GM13977 (cell line): ENCODE data around the gene KLHL1.

ENCODE experiments used
- DNase-seq: peaks from one replicate; pipeline ENCODE4 v3.0.0; 2012; ENCODE audit warnings: low spot score
- CTCF ChIP-seq: IDR thresholded peaks from 2 replicates; pipeline ENCODE4 v1.5.1; 2012; ENCODE audit warnings: mild to moderate bottlenecking, control low read depth; ENCODE audit not compliant: insufficient read depth; ENCODE audit errors: extremely low read depth, missing control alignments
- in situ Hi-C: fragments of 300-500 bp; cut with MboI; formaldehyde crosslinking; loops from one replicate; pipeline ENCODE4 v1.12.0; 2022; ENCODE audit warnings: low sequenced_read_pairs, low pct_unique_long_range_greater_than_20kb, mixed read lengths, inconsistent platforms; ENCODE audit not compliant: unreplicated experiment

Gene KLHL1

GRCh38 chr13:69706807-69707206, 401.4 kb downstream of the KLHL1 start:
- no peak for DNase-seq
- no peak for TF ChIP-seq CTCF
- in situ Hi-C loops: no loop called here

- no peak for TF ChIP-seq CTCF
- DNase-seq: no peak
- in situ Hi-C loops: no loop called here
Measured at GRCh38 chr13:69704311-69704710, 403.9 kb downstream of the KLHL1 start.

GRCh38 chr13:69690999-69691398, 417.3 kb downstream of the KLHL1 start:
- TF ChIP-seq CTCF: no peak
- DNase-seq: no peak
- in situ Hi-C loops: no loop called here

- TF ChIP-seq CTCF: no peak
- DNase-seq: no peak
- in situ Hi-C loops: no loop called here
Measured at GRCh38 chr13:69683921-69684686, 424.1 kb downstream of the KLHL1 start.

- no peak for TF ChIP-seq CTCF
- no peak for DNase-seq
- in situ Hi-C loops: no loop called here
Measured at GRCh38 chr13:69681722-69682121, 426.5 kb downstream of the KLHL1 start.

- in situ Hi-C loops: no loop called here
- no peak for TF ChIP-seq CTCF
Measured at GRCh38 chr13:69677343-69677742, 430.9 kb downstream of the KLHL1 start.

GRCh38 chr13:69676286-69676685, 432.0 kb downstream of the KLHL1 start:
- no peak for DNase-seq

More at GRCh38 chr13:69677343-69677742, 430.9 kb downstream of the KLHL1 start:
- DNase-seq: no peak

More at GRCh38 chr13:69676286-69676685, 432.0 kb downstream of the KLHL1 start:
- no peak for TF ChIP-seq CTCF
- in situ Hi-C loops: no loop called here
